HG02870 (cell line): ENCODE results near the gene CAST.
"Not testable (repeated sequence)": the region's sequence is repeated elsewhere in the genome, so short reads cannot be mapped to it uniquely, and the experiment has no call there.

Experiments
- ATAC-seq: cut with Tn5 transposase; IDR thresholded peaks from one replicate; pipeline ENCODE4 v1.9.1; 2021; ENCODE audit warnings: mild to moderate bottlenecking, moderate library complexity; ENCODE audit not compliant: unreplicated experiment

The CAST gene

GRCh38 chr5:96661855-96662724 is at the start of gene CAST:
Gene CAST, plus strand, starts transcription at chr5:96662376. Its CDS starts 47 bp downstream, at chr5:96662423.
- peak; percentile 41 for ATAC-seq

GRCh38 chr5:96614110-96614691 is 48.0 kb upstream of the CAST start:
- ATAC-seq: no peak

- ATAC-seq: no peak
Observed at GRCh38 chr5:96615223-96615622, 47.0 kb upstream of the CAST start.

- ATAC-seq: no peak
Observed at GRCh38 chr5:96616801-96617200, 45.4 kb upstream of the CAST start.

- ATAC-seq: not testable (repeated sequence)
Observed at GRCh38 chr5:96618311-96619016, 43.7 kb upstream of the CAST start.

GRCh38 chr5:96619946-96620345 is 42.2 kb upstream of the CAST start:
- no peak for ATAC-seq

GRCh38 chr5:96624596-96624995 is 37.6 kb upstream of the CAST start:
- no peak for ATAC-seq

- ATAC-seq: no peak
Observed at GRCh38 chr5:96625365-96625764, 36.8 kb upstream of the CAST start.

GRCh38 chr5:96626956-96627355 is 35.2 kb upstream of the CAST start:
- ATAC-seq: no peak

GRCh38 chr5:96627792-96628398 is 34.3 kb upstream of the CAST start:
- no peak for ATAC-seq

- no peak for ATAC-seq
Observed at GRCh38 chr5:96628406-96628805, 33.8 kb upstream of the CAST start.

- no peak for ATAC-seq
Observed at GRCh38 chr5:96629774-96630173, 32.4 kb upstream of the CAST start.

- ATAC-seq: no peak
Observed at GRCh38 chr5:96633820-96634219, 28.4 kb upstream of the CAST start.

- ATAC-seq: no peak
Observed at GRCh38 chr5:96634881-96635280, 27.3 kb upstream of the CAST start.

- no peak for ATAC-seq
Observed at GRCh38 chr5:96636046-96636445, 26.1 kb upstream of the CAST start.

GRCh38 chr5:96636594-96636993 is 25.6 kb upstream of the CAST start:
- no peak for ATAC-seq

- ATAC-seq: no peak
Observed at GRCh38 chr5:96637196-96637595, 25.0 kb upstream of the CAST start.

GRCh38 chr5:96638561-96638960 is 23.6 kb upstream of the CAST start:
- ATAC-seq: no peak

GRCh38 chr5:96640696-96641095 is 21.5 kb upstream of the CAST start:
- no peak for ATAC-seq

GRCh38 chr5:96641368-96642280 is 20.6 kb upstream of the CAST start:
- ATAC-seq: no peak
